Measurements from ENCODE around the gene YIPF3.
"Not testable (repeated sequence)": the region's sequence is repeated elsewhere in the genome, so short reads cannot be mapped to it uniquely, and the experiment has no call there.

Gene YIPF3

GRCh38 chr6:43516697-43517504 lies at the start of gene YIPF3, which contains the start of gene POLR1C:
TSS of gene YIPF3 (minus strand) at chr6:43516926. CDS start at chr6:43516807, 119 bp downstream.
TSS of gene POLR1C (plus strand) at chr6:43517089. CDS start at chr6:43517110, 21 bp downstream.
- peak; percentile 91 to 94 (median 92) for DNase-seq

DNA sequence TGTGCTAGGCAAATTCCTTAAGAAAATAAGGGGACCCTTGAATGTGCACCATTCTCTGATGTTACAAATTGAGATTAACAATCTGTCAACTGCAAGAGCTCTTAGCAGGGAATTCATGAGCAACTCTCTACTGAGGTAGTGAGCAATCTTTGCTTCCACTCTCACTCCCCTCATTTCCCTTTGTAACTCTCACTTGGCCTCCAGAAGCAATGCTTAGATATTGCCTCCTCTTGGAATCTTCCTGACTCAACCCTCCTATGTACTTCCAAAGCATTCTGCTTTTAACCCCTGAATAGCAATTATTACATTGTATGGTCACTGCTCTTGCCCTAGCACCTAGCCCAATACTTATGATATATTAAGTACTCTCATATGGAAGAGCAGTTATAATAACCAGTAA lies 42.6 kb upstream of the YIPF3 start:
- no peak for DNase-seq

DNA sequence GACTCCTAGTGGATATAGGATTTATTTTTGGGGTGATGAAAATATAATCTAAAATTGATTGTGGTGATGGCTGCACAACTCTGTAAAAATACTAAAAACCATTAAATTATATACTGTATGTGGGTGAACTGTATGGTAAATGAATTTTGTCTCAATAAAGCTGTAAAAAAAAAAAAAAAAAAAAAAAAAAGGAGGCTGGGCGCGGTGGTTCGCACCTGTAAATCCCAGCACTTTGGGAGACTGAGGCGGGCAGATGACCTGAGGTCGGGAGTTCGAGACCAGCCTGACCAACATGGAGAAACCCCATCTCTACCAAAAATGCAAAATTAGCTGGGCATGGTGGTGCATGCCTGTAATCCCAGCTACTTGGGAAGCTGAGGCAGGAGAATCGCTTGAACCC lies 40.9 kb upstream of the YIPF3 start:
- DNase-seq, result not testable (repeated sequence)

GRCh38 chr6:43547222-43547621 lies 30.5 kb upstream of the YIPF3 start:
- no peak for DNase-seq

DNA sequence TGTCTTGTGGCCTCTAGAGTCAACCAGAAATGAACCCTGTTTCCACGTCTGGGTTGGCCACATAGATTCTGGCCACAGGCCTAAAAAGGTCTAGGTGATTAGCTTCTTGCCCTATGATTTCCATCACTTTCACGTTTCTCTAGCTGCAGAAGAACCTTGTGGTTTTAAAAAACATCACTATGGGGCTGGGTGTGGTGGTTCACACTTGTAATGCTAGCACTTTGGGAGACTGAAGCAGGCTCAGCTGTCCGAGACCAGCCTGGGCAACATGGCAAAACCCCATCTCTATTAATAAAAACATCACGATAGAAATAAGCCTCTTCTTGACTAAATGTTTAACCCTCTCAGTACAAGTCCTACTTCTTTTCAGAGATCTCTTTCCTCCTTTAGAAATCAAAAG lies 27.7 kb upstream of the YIPF3 start:
- DNase-seq, result no peak

GRCh38 chr6:43541774-43542471 lies 25.2 kb upstream of the YIPF3 start:
- no peak for DNase-seq

DNA sequence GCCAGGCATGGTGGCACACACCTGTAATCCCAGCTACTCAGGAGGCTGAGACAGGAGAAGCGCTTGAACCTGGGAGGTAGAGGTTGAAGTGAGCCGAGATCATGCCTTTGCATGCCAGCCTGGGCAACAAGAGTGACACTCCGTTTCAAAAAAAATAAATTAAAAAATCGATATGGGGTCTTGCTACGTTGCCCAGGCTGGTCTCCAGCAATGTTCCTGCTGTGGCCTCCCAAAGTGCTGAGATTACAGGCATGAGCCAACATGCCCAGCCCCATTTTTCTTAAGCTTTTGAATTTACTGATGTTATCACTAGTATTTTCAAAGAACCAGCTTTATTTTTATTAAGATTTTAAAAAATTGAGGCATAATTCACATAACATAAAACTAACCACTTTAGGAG lies 23.8 kb upstream of the YIPF3 start:
- DNase-seq, result no peak

DNA sequence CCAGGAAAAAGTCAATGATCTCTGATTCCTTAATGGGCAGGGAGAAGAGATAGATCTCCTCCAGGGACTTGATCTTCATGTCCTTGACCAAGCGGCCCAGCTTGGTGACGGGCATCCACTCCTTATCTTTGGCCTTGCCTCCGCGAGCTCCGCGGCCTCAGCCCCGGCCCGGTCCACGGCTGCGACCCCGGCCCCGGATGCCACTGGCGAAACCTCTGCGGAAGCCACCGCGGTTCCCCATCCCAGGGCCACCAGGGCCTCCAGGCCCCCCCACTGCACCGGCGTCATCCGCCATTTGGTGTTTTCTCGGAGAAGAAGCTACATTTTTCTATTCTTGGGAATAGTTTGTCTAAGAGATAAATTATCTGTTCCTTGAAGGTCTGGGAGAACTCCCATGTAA lies 22.7 kb upstream of the YIPF3 start:
- not testable (repeated sequence) for DNase-seq

DNA sequence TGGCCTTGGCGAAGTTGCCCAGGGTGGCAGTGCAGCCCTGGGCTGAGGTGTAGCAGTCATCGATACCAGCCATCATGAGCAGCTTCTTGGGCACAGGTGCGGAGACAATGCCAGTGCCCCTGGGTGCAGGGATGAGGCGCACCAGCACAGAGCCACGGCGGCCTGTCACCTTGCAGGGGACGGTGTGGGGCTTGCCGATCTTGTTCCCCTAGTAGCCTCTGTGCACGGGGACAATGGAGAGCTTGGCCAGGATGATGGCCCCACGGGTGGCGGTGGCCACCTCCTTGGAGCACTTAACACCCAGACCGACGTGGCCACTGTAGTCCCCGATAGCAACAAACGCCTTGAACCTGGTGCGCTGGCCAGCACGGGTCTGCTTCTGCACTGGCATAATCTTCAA lies 22.3 kb upstream of the YIPF3 start:
- DNase-seq, result not testable (repeated sequence)

- no peak for DNase-seq
Observed at GRCh38 chr6:43532201-43532600, 15.5 kb upstream of the YIPF3 start.

- no peak for DNase-seq
Observed at GRCh38 chr6:43524483-43524961, 7.8 kb upstream of the YIPF3 start.

DNA sequence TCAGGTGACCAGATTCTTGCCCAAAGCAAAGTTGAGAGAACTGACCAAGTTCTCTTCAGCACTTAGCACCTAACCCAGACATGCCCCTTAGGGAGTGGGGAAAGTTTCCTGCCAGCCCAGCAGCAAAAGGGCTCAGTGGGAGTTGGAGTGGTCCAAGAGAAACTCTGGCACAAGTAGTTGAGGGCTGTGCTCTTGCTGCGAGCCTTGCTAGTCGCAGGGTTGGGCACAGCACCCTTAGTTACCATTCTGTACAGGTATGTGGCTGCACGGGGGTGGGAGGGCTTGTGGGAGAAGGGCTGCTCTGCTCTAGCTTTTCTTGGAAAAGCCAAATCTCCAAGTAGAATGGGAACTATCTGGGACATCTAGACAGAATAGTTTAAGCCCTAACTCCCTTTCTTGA lies 6.6 kb upstream of the YIPF3 start:
- DNase-seq, result no peak

DNA sequence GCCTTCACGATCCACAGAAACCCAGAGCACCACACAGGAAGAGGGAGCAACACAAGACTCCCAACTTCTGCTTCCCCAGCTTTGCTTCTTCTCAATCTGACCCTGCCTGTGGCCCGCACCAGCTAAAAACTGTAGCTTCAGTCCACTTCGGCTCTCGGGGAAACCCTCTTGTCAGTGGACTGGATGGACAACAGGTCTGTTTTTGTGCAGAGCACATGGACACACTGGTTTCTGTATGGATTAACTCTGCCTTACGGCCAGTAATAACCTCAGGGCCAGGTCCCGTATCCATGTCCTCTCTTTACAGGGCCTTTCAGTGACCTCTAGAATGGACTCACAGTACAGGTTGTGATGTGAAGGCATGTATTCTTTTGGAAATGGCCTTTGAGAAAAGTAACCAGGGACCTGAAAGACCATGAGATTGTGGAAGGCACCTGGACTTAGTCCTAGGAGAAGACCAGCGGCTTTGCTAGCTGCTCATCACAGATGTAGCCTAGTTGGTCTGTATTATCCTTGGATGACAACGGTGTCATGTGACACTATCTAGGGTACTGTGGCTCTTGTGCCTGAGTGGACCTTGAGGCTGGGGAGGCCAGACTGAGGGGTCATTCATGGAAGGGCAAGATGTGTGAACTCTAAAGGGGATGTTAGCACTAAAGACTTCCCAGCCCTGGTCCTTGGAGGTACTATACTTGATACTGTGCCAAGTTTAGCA lies 6.0 kb upstream of the YIPF3 start:
- no peak for DNase-seq

- DNase-seq, result no peak
Observed at GRCh38 chr6:43521836-43522235, 5.1 kb upstream of the YIPF3 start.

GRCh38 chr6:43520097-43520496 lies 3.4 kb upstream of the YIPF3 start:
- DNase-seq, result no peak

DNA sequence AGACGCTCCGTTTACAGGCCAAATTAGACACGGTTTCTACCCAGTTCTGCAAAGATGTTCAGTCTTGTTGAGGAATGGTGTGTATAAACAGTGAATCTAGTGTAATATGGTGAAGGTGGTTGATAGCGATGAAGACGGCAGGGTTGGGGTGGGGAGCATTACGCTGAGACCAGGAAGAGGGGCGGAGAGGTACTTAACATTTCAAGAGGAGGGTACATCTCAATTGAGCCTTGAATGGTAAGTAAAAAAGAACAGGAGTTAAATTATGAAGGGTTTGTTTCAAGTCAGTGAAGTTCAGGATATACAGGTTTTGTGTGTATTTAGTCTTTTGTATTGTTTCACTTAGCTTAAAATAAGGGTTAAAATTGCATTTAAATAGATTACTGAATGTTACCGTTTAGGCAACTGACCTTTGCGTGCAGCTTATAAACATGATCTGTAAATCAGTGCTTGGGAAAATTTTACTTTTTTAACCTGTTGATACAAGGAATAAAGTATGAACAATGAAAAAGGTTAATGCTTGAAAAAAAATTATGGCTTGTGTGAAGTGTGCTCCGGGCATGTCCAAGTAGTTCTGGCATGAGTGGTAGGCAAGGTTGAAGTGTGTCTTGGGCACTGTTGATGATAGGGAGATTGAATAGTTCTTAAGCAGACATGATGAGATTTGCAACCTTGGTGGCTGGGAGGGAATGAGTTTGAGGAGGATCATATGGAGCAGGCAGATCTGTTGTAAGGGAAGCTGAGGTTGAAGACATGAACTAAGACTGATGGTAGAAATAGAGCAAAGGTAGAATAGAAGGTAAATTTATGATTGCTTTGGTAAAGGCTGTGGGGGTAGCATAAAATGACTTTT lies 1.0 kb upstream of the YIPF3 start:
- DNase-seq, result no peak

- no peak for DNase-seq
Observed at GRCh38 chr6:43516367-43516696, 394 bp downstream of the YIPF3 start.

GRCh38 chr6:43515808-43516207 lies 918 bp downstream of the YIPF3 start:
- DNase-seq, result no peak

GRCh38 chr6:43511824-43512415 lies 4.8 kb downstream of the YIPF3 start:
- DNase-seq, result no peak

DNA sequence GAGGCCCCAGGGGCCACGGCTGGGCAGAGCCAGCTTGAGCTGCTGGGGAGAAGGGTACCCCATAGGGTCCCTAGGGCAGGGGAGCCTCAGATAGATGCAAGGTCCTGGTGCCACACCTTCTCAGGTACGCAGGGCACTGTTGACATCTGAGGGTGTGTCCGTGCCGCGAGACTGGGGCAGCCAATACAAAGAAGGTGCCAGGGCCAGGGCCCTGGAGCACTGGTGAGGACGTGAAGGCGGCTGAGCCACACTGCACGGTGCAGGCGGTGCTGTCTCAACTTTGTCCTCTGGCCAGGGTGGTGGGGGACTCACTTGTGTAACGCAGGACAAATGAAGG lies 5.9 kb downstream of the YIPF3 start:
- no peak for DNase-seq

- peak; percentile 56 to 61 (median 58) for DNase-seq
Observed at GRCh38 chr6:43509984-43510826, 6.5 kb downstream of the YIPF3 start, which contains the start of gene LRRC73. TSS of gene LRRC73 (minus strand) at chr6:43510346. CDS start at chr6:43509785, 561 bp downstream.
